Stimulated activated CD8-positive, alpha-beta memory T cell treated with anti-CD3 and anti-CD28 coated beads, Interleukin-4, amount 100 ng/mL, for 1 hour (primary cell): Measurements from ENCODE around the gene GRIP1.
"Not testable (repeated sequence)": the region's sequence is repeated elsewhere in the genome, so short reads cannot be mapped to it uniquely, and the experiment has no call there.

Experiments used
- DNase-seq, 2 donors: peaks; one replicate each; pipeline ENCODE4 v3.0.0-alpha.2; 2020; ENCODE audit warnings: low read depth in 2 of 2, low spot score in 1 of 2

GRIP1 gene

GRCh38 chr12:66335746-66336145 lies 343.1 kb downstream of the GRIP1 start:
- DNase-seq, result no peak

GRCh38 chr12:66331814-66332213 lies 347.1 kb downstream of the GRIP1 start:
- DNase-seq, result no peak

- no peak for DNase-seq
These were observed 347.9 kb downstream of the GRIP1 start for GRCh38 chr12:66331016-66331415.

GRCh38 chr12:66329941-66330340 lies 348.9 kb downstream of the GRIP1 start:
- no peak for DNase-seq

- no peak for DNase-seq
These were observed 355.9 kb downstream of the GRIP1 start for GRCh38 chr12:66323017-66323416.

- no peak for DNase-seq
These were observed 357.4 kb downstream of the GRIP1 start for GRCh38 chr12:66321435-66321834.

GRCh38 chr12:66320996-66321395 lies 357.9 kb downstream of the GRIP1 start:
- no peak for DNase-seq

GRCh38 chr12:66319266-66319954 lies 359.5 kb downstream of the GRIP1 start:
- no peak for DNase-seq

- no peak for DNase-seq
These were observed 364.6 kb downstream of the GRIP1 start for GRCh38 chr12:66314278-66314677.

GRCh38 chr12:66312189-66312588 lies 366.7 kb downstream of the GRIP1 start:
- DNase-seq, result no peak

GRCh38 chr12:66309606-66310005 lies 369.3 kb downstream of the GRIP1 start:
- no peak for DNase-seq

- DNase-seq, result no peak
These were observed 374.5 kb downstream of the GRIP1 start for GRCh38 chr12:66304296-66304900.

- not testable (repeated sequence) for DNase-seq
These were observed 375.5 kb downstream of the GRIP1 start for GRCh38 chr12:66303316-66303804.

- DNase-seq, result no peak
These were observed 376.1 kb downstream of the GRIP1 start for GRCh38 chr12:66302827-66303169.

- peak; percentile 96 to 98 for DNase-seq
These were observed 376.7 kb downstream of the GRIP1 start, which contains the start of gene HELB for GRCh38 chr12:66301944-66302826. TSS of gene HELB (plus strand) at chr12:66302493. CDS start at chr12:66302604, 111 bp downstream.

- DNase-seq, result no peak
These were observed 381.0 kb downstream of the GRIP1 start for GRCh38 chr12:66297923-66298322.
